Keratinocyte (primary cell): ENCODE measurements around the gene KRT4. TPM values are rescaled to one million over a fixed set of nuclear protein-coding genes. Genes with fewer than 3 reads are reported as not detected.

Experiments
- DNase-seq: peaks from one replicate; pipeline ENCODE4 v3.0.0-alpha.2; 2011; ENCODE audit warnings: low read depth, missing footprints, low spot score
- FAIRE-seq: peaks from 2 replicates; lab custom pipeline; 2011; peaks lifted over from hg19 to GRCh38; lab: Jason Lieb, UNC
- H2AFZ ChIP-seq: 2 replicates; pipeline ENCODE4 v1.6.0; 2012; ENCODE audit warnings: low read length, control low read depth, inconsistent platforms; ENCODE audit not compliant: control insufficient read depth
- H3K27ac ChIP-seq: 2 replicates; pipeline ENCODE4 v1.5.1; 2011; ENCODE audit warnings: low read length; ENCODE audit not compliant: control insufficient read depth, insufficient read depth
- H3K27me3 ChIP-seq: 3 replicates; pipeline ENCODE4 v1.6.0; 2011; ENCODE audit warnings: low read length; ENCODE audit not compliant: control insufficient read depth, insufficient read depth; ENCODE audit errors: extremely low read depth
- H3K36me3 ChIP-seq, 2 experiments: 2 replicates in 1 of 2; 3 replicates in 1 of 2; pipeline ENCODE4 v1.5.1; 2011; ENCODE audit warnings: low read length in 2 of 2, mild to moderate bottlenecking in 1 of 2; ENCODE audit not compliant: control insufficient read depth in 2 of 2, insufficient read depth in 2 of 2; ENCODE audit errors: extremely low read depth in 1 of 2
- H3K4me1 ChIP-seq: 3 replicates; pipeline ENCODE4 v1.5.1; 2011; ENCODE audit warnings: low read length; ENCODE audit not compliant: control insufficient read depth, insufficient read depth; ENCODE audit errors: extremely low read depth
- H3K4me2 ChIP-seq: 3 replicates; pipeline ENCODE4 v1.6.0; 2011; ENCODE audit warnings: low read depth, low read length; ENCODE audit not compliant: control insufficient read depth, insufficient read depth; ENCODE audit errors: extremely low read depth
- H3K4me3 ChIP-seq, 3 experiments: fragments of 200-600 bp in 1 of 3; sonication (generic) in 1 of 3; 2 replicates in 2 of 3; 3 replicates in 1 of 3; pipeline ENCODE4 v1.5.1; 2011 to 2016; ENCODE audit warnings: low read length in 3 of 3, mild to moderate bottlenecking in 3 of 3, control low read depth in 2 of 3, inconsistent platforms in 1 of 3, low read depth in 1 of 3, mixed read lengths in 1 of 3, mixed run types in 1 of 3, moderate library complexity in 1 of 3; ENCODE audit not compliant: control insufficient read depth in 2 of 3, insufficient read depth in 2 of 3; ENCODE audit errors: extremely low read depth in 1 of 3
- H3K79me2 ChIP-seq: 2 replicates; pipeline ENCODE4 v1.6.0; 2012; ENCODE audit warnings: low read length; ENCODE audit not compliant: control insufficient read depth, insufficient read depth
- H3K9ac ChIP-seq: 3 replicates; pipeline ENCODE4 v1.6.0; 2011; ENCODE audit warnings: low read length; ENCODE audit not compliant: control insufficient read depth, insufficient read depth; ENCODE audit errors: extremely low read depth
- H3K9me1 ChIP-seq: 3 replicates; pipeline ENCODE4 v1.6.0; 2011; ENCODE audit warnings: low read length; ENCODE audit not compliant: control insufficient read depth, insufficient read depth; ENCODE audit errors: extremely low read depth
- H3K9me3 ChIP-seq: 2 replicates; pipeline ENCODE4 v1.5.1; 2012; ENCODE audit warnings: low read depth, low read length; ENCODE audit not compliant: control insufficient read depth
- H4K20me1 ChIP-seq: 3 replicates; pipeline ENCODE4 v1.6.0; 2011; ENCODE audit warnings: low read length; ENCODE audit not compliant: control insufficient read depth, insufficient read depth; ENCODE audit errors: extremely low read depth
- CTCF ChIP-seq, 3 experiments: IDR thresholded peaks in 1 of 3; conservative IDR thresholded peaks in 1 of 3; optimal IDR thresholded peaks in 1 of 3; 2 replicates in 2 of 3; 3 replicates in 1 of 3; pipeline versions ENCODE3 to v1.5.1; 2011; ENCODE audit warnings: low read length in 3 of 3, mild to moderate bottlenecking in 3 of 3, moderate library complexity in 2 of 3, control low read depth in 1 of 3, inconsistent platforms in 1 of 3; ENCODE audit not compliant: insufficient read depth in 2 of 3; ENCODE audit errors: extremely low read depth in 1 of 3
- EZH2 ChIP-seq: IDR thresholded peaks from one replicate; pipeline ENCODE4 v1.6.1; 2012; ENCODE audit warnings: inconsistent platforms, mild to moderate bottlenecking, low read length, moderate library complexity
- dilution Hi-C: fragments of 300-500 bp; cut with MboI; formaldehyde crosslinking; loops from one replicate; pipeline ENCODE4 v1.7.0; 2020; ENCODE audit warnings: low sequenced_read_pairs; ENCODE audit not compliant: extremely low pct_ligation_motif_present
- polyA plus RNA-seq, 5 experiments: library from polyadenylated mRNA; depleted of rRNA in 3 of 5; stranded (reverse) in 3 of 5; stranded (forward) in 1 of 5; unstranded in 1 of 5; fragments of >200 nt; gene quantifications; 1 replicate in 1 of 5; 2 replicates in 3 of 5; 3 replicates in 1 of 5; pipeline versions ENCODE4 v1.2.1 to v1.2.3, GENCODE V29; 2011 to 2012; ENCODE audit warnings: missing spikeins in 2 of 5, low read depth in 1 of 5, low replicate concordance in 1 of 5

The KRT4 gene
- polyA plus RNA-seq, 1 donor (not counting 4 experiments of a cell fraction or from before 2014, with no cell fraction given), result 2.0 TPM

GRCh38 chr12:52826611-52827498 lies 12.9 kb upstream of the KRT4 start:
- FAIRE-seq (no peak), DNase-seq (no peak)
- H2AFZ ChIP-seq, result no peak overlapping the region
- H3K9ac ChIP-seq, result no peak overlapping the region
- no peaks in the 10 kb centered on the region for H3K36me3 ChIP-seq
- H3K4me3 ChIP-seq, result no peak overlapping the region
- no peaks in the 10 kb centered on the region for H3K27me3 ChIP-seq
- no peak for TF ChIP-seq EZH2
- no peak for TF ChIP-seq CTCF (optimal IDR thresholded peaks at IDR 0.05 in 1 of 3, IDR thresholded peaks at IDR 0.05 in 1 of 3, conservative IDR thresholded peaks at IDR 0.05 in 1 of 3; ENCODE audit: extremely low read depth in 1 of 3, insufficient read depth in 2 of 3, low read length in 3 of 3)
- H3K9me1 ChIP-seq, result no peaks in the 10 kb centered on the region
- H3K4me2 ChIP-seq, result no peak overlapping the region
- no peak overlapping the region for H3K27ac ChIP-seq
- dilution Hi-C loops, result no loop called here
- no peaks in the 10 kb centered on the region for H4K20me1 ChIP-seq
- H3K4me1 ChIP-seq, result no peaks in the 10 kb centered on the region
- H3K79me2 ChIP-seq, result no peaks in the 10 kb centered on the region
- no peaks in the 10 kb centered on the region for H3K9me3 ChIP-seq

GRCh38 chr12:52825961-52826360 lies 12.0 kb upstream of the KRT4 start:
- H3K36me3 ChIP-seq, result no peaks in the 10 kb centered on the region
- no peaks in the 10 kb centered on the region for H3K4me1 ChIP-seq
- no peak overlapping the region for H3K9ac ChIP-seq
- peaks cover 1% of the 10 kb centered on the region for H4K20me1 ChIP-seq
- H3K9me1 ChIP-seq, result no peaks in the 10 kb centered on the region
- TF ChIP-seq CTCF (optimal IDR thresholded peaks at IDR 0.05 in 1 of 3, IDR thresholded peaks at IDR 0.05 in 1 of 3, conservative IDR thresholded peaks at IDR 0.05 in 1 of 3; ENCODE audit: extremely low read depth in 1 of 3, insufficient read depth in 2 of 3, low read length in 3 of 3) (no peak), EZH2 (no peak)
- FAIRE-seq (no peak), DNase-seq (no peak)
- peaks cover 2% of the 10 kb centered on the region for H3K27me3 ChIP-seq
- no peak overlapping the region for H3K27ac ChIP-seq
- H3K9me3 ChIP-seq, result no peaks in the 10 kb centered on the region
- H3K4me2 ChIP-seq, result no peak overlapping the region
- H3K4me3 ChIP-seq, result no peak overlapping the region
- no peak overlapping the region for H2AFZ ChIP-seq
- no peaks in the 10 kb centered on the region for H3K79me2 ChIP-seq
- dilution Hi-C loops, result no loop called here
